ENCODE data around the gene RPF1.
"Not testable (repeated sequence)": the region's sequence is repeated elsewhere in the genome, so short reads cannot be mapped to it uniquely, and the experiment has no call there.

Gene RPF1

DNA sequence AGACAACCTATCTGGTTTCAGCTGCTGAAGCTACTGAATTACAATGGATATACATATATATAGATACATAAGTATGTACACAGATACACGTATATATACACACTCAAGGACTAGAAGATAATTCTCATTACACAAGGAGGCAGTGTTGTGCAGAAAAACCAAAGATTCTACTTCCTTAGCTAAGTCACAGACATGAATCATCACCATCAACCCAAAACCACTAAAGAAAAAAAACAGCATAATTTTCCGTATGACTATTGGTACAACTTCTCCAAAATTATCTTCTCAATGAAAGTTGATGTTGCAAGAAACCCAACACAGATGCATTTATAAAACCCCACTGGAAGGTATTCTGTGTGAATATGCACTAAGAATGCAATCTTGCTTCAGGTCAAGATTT lies 36.8 kb upstream of the RPF1 start:
- no peaks in the 10 kb centered on the region for H3K9me3 ChIP-seq (ENCODE audit: insufficient read depth, low read length, severe bottlenecking)
- H3K4me1 ChIP-seq (ENCODE audit: insufficient read depth, low read length), result peaks cover 13% of the 10 kb centered on the region
- H3K27ac ChIP-seq (ENCODE audit: low read length), result no peak overlapping the region
- peak overlapping the region; percentile 77 for H2AFZ ChIP-seq (ENCODE audit: low read depth, low read length)
- H3K79me2 ChIP-seq (ENCODE audit: insufficient read depth, low read length), result no peaks in the 10 kb centered on the region
- H3K36me3 ChIP-seq (ENCODE audit: insufficient read depth, low read length), result no peaks in the 10 kb centered on the region
- TF ChIP-seq EZH2 (IDR thresholded peaks at IDR 0.05; ENCODE audit: borderline replicate concordance, low read depth, low read length, severe bottlenecking) (no peak), CTCF (IDR thresholded peaks at IDR 0.05; ENCODE audit: borderline replicate concordance, extremely low read depth, low read length, poor library complexity, severe bottlenecking) (peak; percentile 67)
- H4K20me1 ChIP-seq (ENCODE audit: insufficient read depth, low read length), result no peaks in the 10 kb centered on the region
- H3K4me2 ChIP-seq (ENCODE audit: insufficient read depth, low read length), result peak overlapping the region; percentile 41
- H3K4me3 ChIP-seq (ENCODE audit: low read depth in 1 of 2, low read length in 2 of 2), result no peak overlapping the region
- H3K9ac ChIP-seq (ENCODE audit: low read depth, low read length), result no peak overlapping the region
- no peak for DNase-seq
- ATAC-seq (ENCODE audit: insufficient read depth, low read depth), result peak; percentile 97
- H3K27me3 ChIP-seq (ENCODE audit: insufficient read depth, low read length, poor library complexity), result no peaks in the 10 kb centered on the region

- H3K27ac ChIP-seq (ENCODE audit: low read length); H3K4me2 ChIP-seq (ENCODE audit: insufficient read depth, low read length); H3K4me3 ChIP-seq (ENCODE audit: low read depth in 1 of 2, low read length in 2 of 2): not testable (repeated sequence)
Measured at GRCh38 chr1:84442747-84443646, 36.1 kb upstream of the RPF1 start.

GRCh38 chr1:84448704-84449103 lies 30.4 kb upstream of the RPF1 start:
- not testable (repeated sequence) for H4K20me1 ChIP-seq (ENCODE audit: insufficient read depth, low read length); H3K4me2 ChIP-seq (ENCODE audit: insufficient read depth, low read length); H3K4me1 ChIP-seq (ENCODE audit: insufficient read depth, low read length); ATAC-seq (ENCODE audit: insufficient read depth, low read depth); DNase-seq; H3K27ac ChIP-seq (ENCODE audit: low read length); H2AFZ ChIP-seq (ENCODE audit: low read depth, low read length); H3K79me2 ChIP-seq (ENCODE audit: insufficient read depth, low read length); H3K27me3 ChIP-seq (ENCODE audit: insufficient read depth, low read length, poor library complexity); H3K36me3 ChIP-seq (ENCODE audit: insufficient read depth, low read length); H3K4me3 ChIP-seq (ENCODE audit: low read depth in 1 of 2, low read length in 2 of 2); H3K9ac ChIP-seq (ENCODE audit: low read depth, low read length); H3K9me3 ChIP-seq (ENCODE audit: insufficient read depth, low read length, severe bottlenecking)

More at GRCh38 chr1:84442747-84443646, 36.1 kb upstream of the RPF1 start:
- not testable (repeated sequence) for H4K20me1 ChIP-seq (ENCODE audit: insufficient read depth, low read length); H3K9ac ChIP-seq (ENCODE audit: low read depth, low read length); H3K9me3 ChIP-seq (ENCODE audit: insufficient read depth, low read length, severe bottlenecking); H3K36me3 ChIP-seq (ENCODE audit: insufficient read depth, low read length); H3K79me2 ChIP-seq (ENCODE audit: insufficient read depth, low read length); H3K27me3 ChIP-seq (ENCODE audit: insufficient read depth, low read length, poor library complexity)
- peak; percentile 36 for DNase-seq
- peak overlapping the region; percentile 77 for H2AFZ ChIP-seq (ENCODE audit: low read depth, low read length)
- peak; percentile 52; the same call in 2 of the 3 replicates for ATAC-seq (ENCODE audit: insufficient read depth, low read depth)
- H3K4me1 ChIP-seq (ENCODE audit: insufficient read depth, low read length), result peaks cover 13% of the 10 kb centered on the region

GRCh38 chr1:84450910-84451309 lies 28.2 kb upstream of the RPF1 start:
- Histone ChIP-seq H3K27me3 (ENCODE audit: insufficient read depth, low read length, poor library complexity) (peaks cover 4% of the 10 kb centered on the region), H4K20me1 (ENCODE audit: insufficient read depth, low read length) (no peaks in the 10 kb centered on the region), H3K9ac (ENCODE audit: low read depth, low read length) (no peak overlapping the region), H3K4me2 (ENCODE audit: insufficient read depth, low read length) (no peak overlapping the region), H3K79me2 (ENCODE audit: insufficient read depth, low read length) (no peaks in the 10 kb centered on the region), H3K9me3 (ENCODE audit: insufficient read depth, low read length, severe bottlenecking) (no peaks in the 10 kb centered on the region), H3K4me3 (ENCODE audit: low read depth in 1 of 2, low read length in 2 of 2) (no peak overlapping the region), H3K36me3 (ENCODE audit: insufficient read depth, low read length) (no peaks in the 10 kb centered on the region), H3K4me1 (ENCODE audit: insufficient read depth, low read length) (no peaks in the 10 kb centered on the region), H2AFZ (ENCODE audit: low read depth, low read length) (no peak overlapping the region), H3K27ac (ENCODE audit: low read length) (no peak overlapping the region)
- no peak for TF ChIP-seq EZH2 (IDR thresholded peaks at IDR 0.05; ENCODE audit: borderline replicate concordance, low read depth, low read length, severe bottlenecking)
- TF ChIP-seq CTCF (IDR thresholded peaks at IDR 0.05; ENCODE audit: borderline replicate concordance, extremely low read depth, low read length, poor library complexity, severe bottlenecking), result no peak
- DNase-seq (no peak), ATAC-seq (ENCODE audit: insufficient read depth, low read depth) (no peak)

All from DND-41 (cell line).